ENCODE data around the gene TRMT2A.

Gene TRMT2A

GRCh38 chr22:20084547-20085413 lies 32.2 kb downstream of the TRMT2A start:
- H3K4me3 ChIP-seq (ENCODE audit: low read depth, low read length), result no peak overlapping the region
- in situ Hi-C loops (cut with HindIII; ENCODE audit: low sequenced_read_pairs), result no loop called here
- DNase-seq (ENCODE audit: low read depth), result no peak
- peak; percentile 32 for TF ChIP-seq CTCF (IDR thresholded peaks at IDR 0.05; ENCODE audit: low read depth, low read length, missing control alignments)

GRCh38 chr22:20083891-20084546 lies 33.0 kb downstream of the TRMT2A start:
- in situ Hi-C loops (cut with HindIII; ENCODE audit: low sequenced_read_pairs), result no loop called here
- no peak for TF ChIP-seq CTCF (IDR thresholded peaks at IDR 0.05; ENCODE audit: low read depth, low read length, missing control alignments)
- no peak overlapping the region for H3K4me3 ChIP-seq (ENCODE audit: low read depth, low read length)
- no peak for DNase-seq (ENCODE audit: low read depth)

GRCh38 chr22:20083157-20083890 lies 33.7 kb downstream of the TRMT2A start:
- no peak for DNase-seq (ENCODE audit: low read depth)
- H3K4me3 ChIP-seq (ENCODE audit: low read depth, low read length), result no peak overlapping the region
- in situ Hi-C loops (cut with HindIII; ENCODE audit: low sequenced_read_pairs), result no loop called here
- TF ChIP-seq CTCF (IDR thresholded peaks at IDR 0.05; ENCODE audit: low read depth, low read length, missing control alignments), result no peak

GRCh38 chr22:20080776-20081654 lies 36.0 kb downstream of the TRMT2A start:
- in situ Hi-C loops (cut with HindIII; ENCODE audit: low sequenced_read_pairs), result no loop called here
- H3K4me3 ChIP-seq (ENCODE audit: low read depth, low read length), result peak overlapping the region; percentile 84
- TF ChIP-seq CTCF (IDR thresholded peaks at IDR 0.05; ENCODE audit: low read depth, low read length, missing control alignments), result no peak
- DNase-seq (ENCODE audit: low read depth), result no peak

DNA sequence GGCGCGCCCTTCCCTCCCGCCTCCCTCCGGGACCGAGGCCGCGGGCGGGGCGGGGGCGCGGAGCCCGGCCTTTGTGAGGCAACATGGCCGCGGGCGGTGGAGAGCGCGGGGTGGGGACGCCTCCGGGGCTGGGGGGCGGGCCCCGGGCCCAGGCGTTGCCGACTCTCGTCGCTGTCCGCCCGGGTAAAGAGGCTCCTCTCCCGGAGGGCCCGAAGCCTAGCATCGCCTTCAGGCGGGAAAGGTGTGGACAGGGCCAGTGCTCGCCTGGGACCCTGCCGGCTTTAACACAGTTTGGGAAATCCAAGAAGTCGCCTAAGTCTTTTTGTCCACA lies 36.6 kb downstream of the TRMT2A start:
- in situ Hi-C loops (cut with HindIII; ENCODE audit: low sequenced_read_pairs), result no loop called here
- no peak for TF ChIP-seq CTCF (IDR thresholded peaks at IDR 0.05; ENCODE audit: low read depth, low read length, missing control alignments)
- H3K4me3 ChIP-seq (ENCODE audit: low read depth, low read length), result peak overlapping the region; percentile 84
- DNase-seq (ENCODE audit: low read depth), result no peak

Data from astrocyte of the cerebellum (primary cell).